HPDE6-E6E7 (cell line): ENCODE measurements around the gene CRELD2.
A peak's percentile ranks its signal among the peaks of the same experiment; 100 is the strongest.
"Not testable (repeated sequence)": the region's sequence is repeated elsewhere in the genome, so short reads cannot be mapped to it uniquely, and the experiment has no call there.

Experiments
- DNase-seq: peaks from one replicate; pipeline ENCODE4 v3.0.0; 2011; ENCODE audit warnings: missing footprints; ENCODE audit errors: extremely low spot score

Gene CRELD2

DNA sequence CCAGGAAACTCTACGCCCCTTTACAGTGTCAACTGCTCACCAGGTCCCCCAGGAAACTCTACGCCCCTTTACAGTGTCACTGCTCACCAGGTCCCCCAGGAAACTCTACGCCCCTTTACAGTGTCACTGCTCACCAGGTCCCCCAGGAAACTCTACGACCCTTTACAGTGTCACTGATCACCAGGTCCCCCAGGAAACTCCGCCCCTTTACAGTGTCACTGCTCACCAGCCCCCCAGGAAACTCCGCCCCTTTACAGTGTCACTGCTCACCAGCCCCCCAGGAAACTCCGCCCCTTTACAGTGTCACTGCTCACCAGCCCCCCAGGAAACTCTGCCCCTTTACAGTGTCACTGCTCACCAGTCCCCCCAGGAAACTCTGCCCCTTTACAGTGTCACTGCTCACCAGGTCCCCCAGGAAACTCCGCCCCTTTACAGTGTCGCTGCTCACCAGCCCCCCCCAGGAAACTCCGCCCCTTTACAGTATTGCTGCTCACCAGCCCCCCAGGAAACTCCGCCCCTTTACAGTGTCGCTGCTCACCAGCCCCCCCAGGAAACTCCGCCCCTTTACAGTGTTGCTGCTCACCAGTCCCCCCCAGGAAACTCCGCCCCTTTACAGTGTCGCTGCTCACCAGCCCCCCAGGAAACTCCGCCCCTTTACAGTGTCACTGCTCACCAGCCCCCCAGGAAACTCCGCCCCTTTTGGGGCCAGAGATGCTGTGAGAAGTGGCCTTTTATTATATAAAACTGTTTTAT lies 26.8 kb downstream of the CRELD2 start:
- not testable (repeated sequence) for DNase-seq

DNA sequence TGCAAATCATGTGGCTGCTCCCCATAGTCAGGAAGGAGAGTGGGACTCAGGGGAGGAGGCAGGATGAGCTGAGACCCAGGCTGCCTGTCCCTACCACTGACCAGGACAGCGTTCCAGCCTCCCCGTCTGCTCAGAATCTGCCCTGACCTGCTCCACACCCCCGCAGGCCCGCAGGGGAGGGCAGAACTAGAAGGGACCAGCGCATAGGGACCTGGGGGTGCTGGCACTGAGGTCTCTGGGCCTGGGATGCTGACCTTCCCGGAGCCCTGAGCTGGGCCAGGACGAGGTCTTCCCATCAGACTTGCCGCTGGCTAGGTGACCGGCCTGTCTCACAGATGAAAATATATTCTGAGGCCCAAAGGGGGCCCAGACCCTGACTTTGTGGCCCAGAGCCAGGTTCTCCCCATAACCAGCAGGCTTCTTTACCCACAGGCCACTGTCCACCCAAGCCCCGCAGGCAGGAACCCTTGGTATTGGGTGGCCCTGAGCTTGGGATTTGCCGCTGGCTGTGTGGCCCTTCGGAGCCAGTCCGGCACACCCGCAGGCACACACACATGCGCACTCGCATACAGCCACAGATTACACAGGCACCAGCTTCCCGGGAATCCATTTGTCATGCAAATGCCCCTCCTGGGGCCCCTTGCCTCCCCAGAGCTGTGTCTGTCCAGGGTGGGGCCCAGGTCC lies 28.3 kb downstream of the CRELD2 start:
- no peak for DNase-seq

GRCh38 chr22:49947296-49947622 lies 28.8 kb downstream of the CRELD2 start:
- DNase-seq = no peak

GRCh38 chr22:49948116-49948957 lies 29.9 kb downstream of the CRELD2 start:
- DNase-seq = no peak

DNA sequence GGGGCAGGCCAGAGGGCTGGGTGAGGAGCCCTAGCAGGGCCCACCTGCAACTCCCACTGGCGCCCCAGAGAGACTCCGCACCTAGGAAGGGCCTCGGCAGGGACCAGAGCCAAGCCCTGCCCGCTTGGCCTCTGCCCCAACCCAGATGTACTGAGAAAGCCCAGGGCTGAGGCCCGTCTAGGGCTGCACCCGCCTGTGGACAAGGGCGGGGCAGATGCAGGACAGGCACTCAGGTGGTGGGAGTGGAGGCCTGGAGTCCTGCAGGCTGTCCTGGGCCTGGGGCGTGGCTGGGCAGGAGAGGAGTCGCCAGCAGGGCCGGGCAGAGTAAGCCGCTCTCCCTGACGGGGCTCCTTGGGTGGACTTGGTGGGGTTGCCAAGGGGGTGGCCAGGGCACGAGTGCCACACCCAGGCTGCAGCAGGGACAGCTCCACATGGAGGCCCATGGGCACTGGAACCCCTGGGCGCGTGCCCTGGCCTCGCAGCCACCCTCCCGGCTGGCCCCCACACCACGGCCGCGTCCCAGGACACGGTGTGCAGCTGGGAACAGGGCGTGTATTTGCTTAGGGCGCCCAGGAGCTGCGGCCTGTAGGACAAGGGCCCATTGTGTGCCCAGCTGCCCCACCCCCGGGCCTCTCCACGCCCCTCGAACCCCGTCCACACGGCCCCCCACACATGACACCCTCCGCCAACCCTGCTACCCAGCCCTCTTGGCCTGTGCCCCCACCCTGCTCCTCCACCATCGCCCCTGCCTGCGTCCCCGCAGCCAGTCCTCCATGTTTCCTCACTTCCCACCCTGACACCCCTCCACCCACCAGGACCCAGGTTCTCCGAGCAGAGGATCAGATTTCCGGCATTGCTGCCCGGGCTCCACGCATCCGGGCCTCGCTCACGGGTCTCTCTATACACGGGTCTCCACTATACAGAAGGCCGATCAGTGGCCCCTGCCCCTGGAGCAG lies 30.8 kb downstream of the CRELD2 start:
- DNase-seq = no peak

GRCh38 chr22:49949914-49950292 lies 31.5 kb downstream of the CRELD2 start:
- no peak for DNase-seq

DNA sequence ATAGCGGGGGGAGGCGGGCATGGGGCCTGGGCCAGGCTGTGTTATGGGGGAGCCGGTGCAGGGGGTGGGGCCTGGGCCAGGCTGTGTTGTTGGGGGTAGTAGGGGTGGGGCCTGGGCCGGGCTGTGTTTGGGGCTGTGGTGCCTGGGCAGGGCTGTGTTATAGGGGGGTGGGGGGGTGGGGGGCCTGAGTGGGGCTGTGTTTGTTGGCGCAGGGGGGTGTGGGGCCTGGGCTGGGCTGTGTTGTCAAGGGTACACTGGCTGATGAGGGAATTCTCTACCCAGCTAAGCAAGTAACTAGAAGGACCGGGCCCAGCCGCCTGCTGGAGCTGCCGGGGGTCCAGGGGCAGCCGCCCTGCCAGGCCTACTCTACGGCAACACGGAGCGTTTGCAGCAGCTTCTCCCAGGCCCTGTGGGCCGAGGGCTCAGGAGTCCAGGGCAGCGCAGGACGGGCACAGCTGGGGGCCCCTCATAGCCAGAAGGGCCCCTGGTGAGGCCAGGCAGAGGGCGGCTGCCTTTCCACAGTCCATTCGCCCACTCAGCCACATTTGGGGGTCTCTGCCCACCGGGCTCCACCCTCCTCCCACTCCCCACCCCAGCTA lies 32.1 kb downstream of the CRELD2 start:
- DNase-seq = no peak

DNA sequence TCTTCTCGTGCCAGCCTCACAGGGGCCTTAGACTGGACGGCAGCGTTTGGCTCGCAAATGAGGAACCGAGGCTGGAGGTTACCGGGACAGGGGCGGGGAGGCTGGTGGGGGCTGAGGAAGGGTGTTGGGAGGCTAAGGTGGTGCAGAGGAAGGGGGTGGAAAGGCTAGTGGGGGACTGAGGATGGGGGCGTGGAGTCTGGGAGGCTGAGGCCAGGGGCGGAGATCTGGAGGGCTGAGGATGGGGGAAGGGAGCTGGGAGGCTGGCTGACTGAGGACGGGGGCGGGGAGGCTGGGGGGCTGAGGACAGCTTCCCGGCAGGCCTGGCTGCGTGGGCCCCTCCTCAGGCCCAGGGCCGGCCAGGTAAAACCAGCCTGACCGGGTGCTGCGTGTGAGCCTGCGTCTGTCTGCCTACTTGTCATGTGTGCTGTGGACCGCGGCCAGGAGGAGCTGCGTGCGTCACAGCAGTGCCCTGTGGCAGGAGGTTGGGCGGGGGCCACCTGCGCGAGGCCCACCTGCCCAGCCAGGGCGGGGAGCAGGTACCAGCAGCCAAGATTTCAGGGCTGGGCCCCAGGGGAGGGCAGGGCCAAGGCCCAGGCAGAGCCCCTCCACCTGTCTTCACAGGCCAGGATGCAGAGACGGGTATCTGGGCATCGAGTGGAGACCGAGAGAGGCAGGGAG lies 32.7 kb downstream of the CRELD2 start:
- DNase-seq = peak; percentile 88

GRCh38 chr22:49951678-49951985 lies 33.2 kb downstream of the CRELD2 start:
- no peak for DNase-seq

DNA sequence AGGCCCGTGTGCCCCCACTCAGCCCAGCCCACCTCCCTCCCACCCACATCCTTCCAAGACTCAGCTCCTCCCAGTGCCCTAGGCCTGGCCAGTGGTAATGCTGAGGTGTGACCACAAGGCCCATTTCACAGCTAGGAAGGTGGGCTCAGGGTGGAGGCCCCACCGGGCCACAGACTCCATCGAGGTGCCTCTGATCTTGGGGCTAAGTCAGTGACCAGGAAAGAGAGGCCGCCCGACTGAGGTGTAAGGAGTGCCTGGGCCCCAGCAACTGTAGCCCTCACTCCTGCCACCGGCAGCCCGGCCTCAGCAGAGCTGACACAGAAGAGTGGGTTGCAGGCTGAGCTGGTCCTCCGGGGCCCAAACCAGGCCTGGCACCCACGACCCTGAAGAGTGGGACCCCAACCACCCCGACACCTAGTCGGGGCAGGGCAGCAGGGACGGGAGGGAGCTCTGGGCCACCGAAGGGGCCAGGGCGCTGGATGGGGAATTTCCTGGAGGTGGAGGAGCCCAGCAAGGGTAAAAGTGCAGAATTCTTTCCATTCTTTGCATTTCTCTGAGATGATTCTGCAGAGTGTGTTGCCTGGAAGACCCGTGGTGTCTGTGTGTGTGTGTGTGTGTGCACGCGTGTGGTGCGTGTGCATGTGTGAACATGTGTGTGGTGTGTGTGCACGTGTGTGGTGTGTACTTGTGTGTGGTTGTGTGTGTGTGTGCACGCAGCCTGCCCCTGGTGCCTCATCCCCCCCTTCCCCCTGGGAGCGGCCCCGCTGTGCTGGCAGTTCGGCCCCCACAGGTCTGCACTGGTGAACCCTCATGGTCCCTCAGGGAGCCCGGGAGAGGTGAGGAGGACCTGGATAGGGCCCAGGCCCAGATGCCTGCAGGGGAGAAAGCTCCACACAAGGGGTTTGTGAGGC lies 33.8 kb downstream of the CRELD2 start:
- no peak for DNase-seq

- DNase-seq = no peak
Observed at GRCh38 chr22:49953027-49953679, 34.7 kb downstream of the CRELD2 start.

- DNase-seq = no peak
Observed at GRCh38 chr22:49953680-49954344, 35.4 kb downstream of the CRELD2 start.

DNA sequence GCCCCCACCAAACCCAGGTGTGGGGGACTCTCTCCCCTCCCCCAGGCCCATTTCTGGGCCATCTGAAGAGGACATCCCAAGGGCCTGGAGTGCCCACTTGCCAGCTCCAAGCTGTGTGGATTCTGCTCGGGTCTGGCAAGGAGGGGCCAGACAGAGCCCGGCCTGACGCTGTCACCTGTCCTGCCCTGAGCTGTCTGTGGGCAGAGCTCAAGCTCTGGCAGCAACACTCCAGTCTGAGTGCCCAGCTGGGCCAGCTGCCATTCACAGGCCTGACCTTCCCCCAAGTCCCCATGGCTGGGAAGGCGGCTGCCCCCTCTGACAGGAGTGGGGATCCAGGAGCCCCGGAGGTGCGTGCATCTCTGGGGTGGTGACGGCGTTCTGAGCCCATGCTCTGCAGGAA lies 35.9 kb downstream of the CRELD2 start:
- no peak for DNase-seq

DNA sequence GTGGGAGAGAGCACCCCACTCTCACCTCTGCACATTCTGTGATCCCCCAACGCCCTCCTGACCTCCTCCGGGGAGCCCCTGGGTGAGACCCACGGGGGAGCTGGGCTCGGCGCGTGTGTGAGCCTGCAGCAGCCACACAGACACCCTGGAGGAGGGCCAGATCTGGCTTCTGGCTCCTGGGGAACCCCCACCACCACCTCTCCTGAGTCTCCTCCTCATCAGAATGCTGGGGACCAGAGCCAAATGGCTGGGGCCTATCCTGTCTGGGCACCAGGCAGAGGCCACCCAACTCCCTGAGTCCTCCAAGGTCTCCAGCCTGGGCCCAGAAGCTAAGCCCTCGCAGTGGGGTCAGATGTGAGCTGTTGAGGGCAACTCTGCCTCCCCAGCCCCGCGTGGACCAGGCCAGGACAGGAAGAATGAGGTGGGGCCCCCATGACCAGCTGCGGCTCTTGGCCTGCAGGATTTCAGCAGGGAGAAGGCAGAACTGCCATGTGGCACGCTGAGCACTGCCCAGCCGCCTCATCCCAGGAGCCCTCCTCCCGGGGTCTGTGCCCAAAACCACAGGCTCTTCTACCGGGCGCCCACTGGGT lies 36.7 kb downstream of the CRELD2 start:
- no peak for DNase-seq

DNA sequence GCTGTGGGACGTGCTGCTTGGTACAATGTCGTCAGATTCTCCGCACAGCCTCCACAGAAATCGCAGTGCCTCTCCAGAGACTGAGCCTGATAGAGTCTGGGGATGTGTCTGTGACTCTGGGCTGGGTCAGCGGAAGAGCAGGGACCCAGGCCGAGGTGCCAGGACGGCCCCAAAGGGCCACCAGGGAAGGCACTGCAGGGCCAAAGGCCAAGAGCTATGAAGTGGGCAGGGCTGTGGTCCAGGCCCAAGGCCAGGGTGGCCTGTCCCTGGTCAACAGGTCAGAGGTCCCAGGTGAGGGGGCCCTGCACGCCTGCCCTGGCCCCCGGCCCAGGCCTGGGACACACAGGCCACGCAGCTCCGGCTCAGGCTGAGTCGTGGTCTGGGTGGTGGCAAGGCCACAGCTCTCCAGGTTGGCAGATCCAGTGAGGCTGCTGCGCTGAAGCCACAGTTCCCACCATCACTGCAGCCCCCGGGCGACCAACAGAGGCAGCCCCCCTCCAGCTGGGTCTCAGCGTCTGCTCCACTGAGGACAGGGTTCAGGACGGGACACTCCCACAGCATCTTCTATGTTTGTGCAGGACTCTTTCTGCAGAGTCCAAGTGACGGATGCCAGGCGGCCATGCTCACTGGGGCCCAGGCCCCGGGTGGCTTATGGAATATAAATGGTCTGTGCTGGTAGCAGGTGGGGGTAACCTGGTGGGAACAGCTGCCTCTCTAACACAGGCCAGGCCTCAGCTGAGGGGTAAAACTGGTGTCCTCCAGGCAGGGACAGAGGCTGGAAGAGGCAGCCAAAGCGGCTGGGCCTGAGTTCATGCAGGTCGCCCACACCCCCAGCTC lies 37.4 kb downstream of the CRELD2 start:
- DNase-seq = no peak

GRCh38 chr22:49956418-49956770 lies 38.0 kb downstream of the CRELD2 start:
- no peak for DNase-seq
